HG02759 (cell line): Measurements from ENCODE around the gene PLET1.

Experiments
- ATAC-seq: cut with Tn5 transposase; IDR thresholded peaks from one replicate; pipeline ENCODE4 v1.9.1; 2021; ENCODE audit warnings: mild to moderate bottlenecking, moderate library complexity; ENCODE audit not compliant: unreplicated experiment

The PLET1 gene

GRCh38 chr11:112285841-112286311 is 25.2 kb upstream of the PLET1 start:
- ATAC-seq = no peak

DNA sequence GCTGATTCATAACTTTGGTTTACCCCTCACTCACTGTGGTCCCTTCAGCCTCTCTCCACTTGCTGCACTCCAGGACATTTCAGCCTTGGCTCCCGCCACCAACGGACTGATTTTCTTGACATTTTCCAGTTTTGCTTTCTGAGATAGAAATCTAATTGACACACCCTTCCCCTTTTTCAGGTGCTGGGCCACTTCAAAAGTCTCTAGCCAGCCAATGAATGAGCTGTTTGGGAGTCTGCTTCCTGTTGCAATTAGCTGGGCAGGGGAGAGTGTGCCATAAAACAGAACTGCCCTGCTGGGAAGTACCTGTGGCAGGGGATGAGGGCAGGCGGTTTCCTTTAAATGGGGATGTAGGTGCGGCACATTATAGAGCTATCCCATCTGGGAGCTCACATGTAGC is 21.1 kb upstream of the PLET1 start:
- no peak for ATAC-seq

GRCh38 chr11:112280268-112281126 is 19.8 kb upstream of the PLET1 start:
- ATAC-seq = peak; percentile 83

GRCh38 chr11:112279901-112280267 is 19.2 kb upstream of the PLET1 start:
- peak; percentile 50 for ATAC-seq

GRCh38 chr11:112278803-112279202 is 18.1 kb upstream of the PLET1 start:
- ATAC-seq = no peak

GRCh38 chr11:112277941-112278340 is 17.3 kb upstream of the PLET1 start:
- no peak for ATAC-seq

- no peak for ATAC-seq
Observed at GRCh38 chr11:112277029-112277428, 16.4 kb upstream of the PLET1 start.

DNA sequence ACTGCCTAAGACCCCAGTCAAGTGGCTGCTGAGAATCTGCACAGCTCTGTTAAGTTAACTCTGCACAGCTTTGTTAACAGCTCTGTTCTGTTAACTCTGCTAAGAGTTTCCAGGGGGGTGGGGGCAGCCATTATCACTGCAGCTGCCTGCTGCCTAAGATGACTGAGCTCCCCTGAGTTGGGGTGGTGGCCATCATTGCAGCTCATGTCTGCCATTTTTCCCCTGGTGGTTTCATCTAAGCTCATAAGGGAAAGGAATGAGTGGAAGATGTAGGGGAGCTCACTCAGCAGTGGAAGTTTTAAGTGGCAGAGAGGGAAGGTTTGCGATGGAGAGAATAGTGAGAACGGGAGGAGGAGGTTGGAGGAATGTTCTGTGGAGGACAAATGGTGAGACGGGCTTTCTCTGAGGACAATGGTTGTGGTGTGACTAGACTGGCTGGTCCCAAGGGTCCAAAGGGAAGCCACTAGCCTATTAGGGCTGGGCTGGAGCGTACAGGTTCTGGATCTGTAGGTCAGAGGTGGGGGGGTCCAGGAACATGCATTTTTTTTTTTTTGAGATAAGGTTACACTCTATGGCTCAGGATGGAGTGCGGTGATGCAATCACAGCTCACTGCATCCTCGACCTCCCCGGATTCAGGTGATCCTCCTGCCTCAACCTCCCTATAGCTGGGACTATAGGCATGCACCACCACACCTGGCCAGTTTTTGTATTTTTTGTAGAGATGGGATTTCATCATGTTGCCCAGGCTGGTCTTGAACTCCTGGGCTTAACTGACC is 13.5 kb upstream of the PLET1 start:
- ATAC-seq = no peak

DNA sequence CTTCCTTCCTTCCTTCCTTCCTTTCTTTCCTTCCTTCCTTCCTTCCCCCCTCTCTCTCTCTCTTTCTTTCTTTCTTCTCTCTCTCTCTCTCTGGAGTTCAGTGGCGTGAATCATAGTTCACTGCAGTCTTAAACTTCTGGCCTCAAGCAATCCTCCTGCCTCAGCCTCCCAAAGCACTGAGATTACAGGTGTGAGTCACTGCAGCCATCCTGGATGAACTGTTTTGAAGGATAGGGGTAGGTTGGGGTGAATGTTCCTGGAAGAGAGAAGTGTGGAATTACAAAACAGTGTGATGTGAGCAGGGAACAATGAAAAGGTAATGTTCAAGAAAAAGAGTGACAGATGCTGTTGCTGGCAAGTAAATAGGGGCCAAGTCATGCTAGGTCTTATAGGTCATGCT is 12.4 kb upstream of the PLET1 start:
- ATAC-seq = no peak

GRCh38 chr11:112271242-112271641 is 10.6 kb upstream of the PLET1 start:
- no peak for ATAC-seq

- ATAC-seq = no peak
Observed at GRCh38 chr11:112270551-112271180, 10.0 kb upstream of the PLET1 start.

- ATAC-seq = no peak
Observed at GRCh38 chr11:112269139-112269538, 8.5 kb upstream of the PLET1 start.

- ATAC-seq = no peak
Observed at GRCh38 chr11:112268406-112268805, 7.7 kb upstream of the PLET1 start.

DNA sequence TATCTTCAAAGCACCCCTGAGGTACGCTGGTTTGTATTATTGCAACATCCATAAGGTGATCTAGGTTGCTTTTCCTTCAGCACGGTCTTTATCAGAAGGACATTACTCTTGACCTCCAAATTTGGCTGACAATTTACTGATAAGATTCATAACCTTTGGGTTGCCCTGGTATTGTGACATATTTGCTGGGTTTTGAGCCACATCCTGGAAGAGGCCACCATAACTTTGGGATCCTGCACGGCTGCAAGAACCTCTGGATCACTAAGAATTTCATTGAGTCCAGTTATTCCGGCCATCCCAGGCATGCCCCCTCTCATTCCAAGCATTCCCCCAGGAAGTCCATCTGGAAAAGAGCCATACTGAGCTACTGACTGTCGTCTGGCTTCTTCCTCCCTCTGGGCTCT is 6.5 kb upstream of the PLET1 start:
- no peak for ATAC-seq

DNA sequence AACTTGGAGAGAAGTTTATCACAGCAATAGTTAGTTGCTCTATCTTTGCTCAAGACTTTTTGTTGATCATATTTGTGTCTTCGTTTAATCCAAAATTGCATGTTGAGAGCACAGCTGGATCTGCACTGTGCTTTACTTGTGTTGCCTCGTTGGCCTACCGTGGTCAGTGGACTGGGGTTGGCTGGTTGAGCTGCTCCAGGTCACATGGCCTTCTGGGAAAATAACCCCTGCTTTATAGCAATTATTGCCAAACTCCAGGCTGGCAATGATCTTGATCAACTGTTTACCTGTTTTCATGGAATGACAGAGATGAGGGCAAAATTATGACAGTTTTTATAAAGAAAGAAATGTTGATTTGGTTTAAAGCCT is 5.7 kb upstream of the PLET1 start:
- no peak for ATAC-seq

DNA sequence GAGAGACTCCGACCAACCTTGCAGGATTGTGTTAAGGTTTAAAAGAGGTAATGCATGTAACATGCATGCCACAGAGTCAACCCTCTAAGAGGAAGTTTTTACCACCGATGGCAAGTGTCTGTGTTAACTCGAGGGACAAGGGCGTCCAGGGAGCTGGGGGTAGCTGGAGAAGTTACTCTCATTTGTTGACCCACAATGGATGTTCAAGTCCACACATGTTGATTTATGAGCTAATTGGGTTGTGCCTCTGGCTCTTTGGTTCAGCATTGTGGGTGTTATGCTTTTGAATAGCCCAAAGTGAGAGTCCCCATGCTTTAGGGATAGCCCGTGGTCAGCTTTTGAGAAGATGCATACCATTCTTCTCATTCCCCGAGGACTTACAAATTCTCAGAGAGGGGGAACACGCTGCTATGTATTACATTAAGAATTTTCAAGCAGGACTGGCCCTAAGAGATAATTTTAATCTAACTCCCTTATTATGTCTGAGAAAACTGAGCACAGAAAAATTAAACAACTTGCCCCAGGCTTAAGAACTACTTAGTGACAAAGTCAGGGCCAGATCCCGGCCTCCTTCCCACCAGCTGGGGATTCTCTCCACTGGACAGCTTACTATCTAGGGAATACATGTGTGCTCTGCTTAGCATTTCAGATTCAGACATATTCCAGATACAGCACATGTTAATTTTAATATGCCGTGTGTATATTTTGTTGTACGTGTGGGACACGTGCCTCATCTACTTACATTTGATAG is 5.2 kb upstream of the PLET1 start:
- ATAC-seq = no peak

- ATAC-seq = no peak
Observed at GRCh38 chr11:112255067-112255720, 5.5 kb downstream of the PLET1 start.

GRCh38 chr11:112253605-112254242 is 6.9 kb downstream of the PLET1 start:
- ATAC-seq = no peak

- no peak for ATAC-seq
Observed at GRCh38 chr11:112249871-112250610, 10.6 kb downstream of the PLET1 start.
